Keratinocyte (primary cell): ENCODE results near the gene UNK. TPM values are rescaled to one million over a fixed set of nuclear protein-coding genes. Genes with fewer than 3 reads are reported as not detected.

ENCODE experiments used
- DNase-seq: peaks from one replicate; pipeline ENCODE4 v3.0.0-alpha.2; 2011; ENCODE audit warnings: low read depth, missing footprints, low spot score
- FAIRE-seq: peaks from 2 replicates; lab custom pipeline; 2011; peaks lifted over from hg19 to GRCh38; lab: Jason Lieb, UNC
- H2AFZ ChIP-seq: 2 replicates; pipeline ENCODE4 v1.6.0; 2012; ENCODE audit warnings: low read length, control low read depth, inconsistent platforms; ENCODE audit not compliant: control insufficient read depth
- H3K27ac ChIP-seq: 2 replicates; pipeline ENCODE4 v1.5.1; 2011; ENCODE audit warnings: low read length; ENCODE audit not compliant: control insufficient read depth, insufficient read depth
- H3K27me3 ChIP-seq: 3 replicates; pipeline ENCODE4 v1.6.0; 2011; ENCODE audit warnings: low read length; ENCODE audit not compliant: control insufficient read depth, insufficient read depth; ENCODE audit errors: extremely low read depth
- H3K36me3 ChIP-seq, 2 experiments: 2 replicates in 1 of 2; 3 replicates in 1 of 2; pipeline ENCODE4 v1.5.1; 2011; ENCODE audit warnings: low read length in 2 of 2, mild to moderate bottlenecking in 1 of 2; ENCODE audit not compliant: control insufficient read depth in 2 of 2, insufficient read depth in 2 of 2; ENCODE audit errors: extremely low read depth in 1 of 2
- H3K4me1 ChIP-seq: 3 replicates; pipeline ENCODE4 v1.5.1; 2011; ENCODE audit warnings: low read length; ENCODE audit not compliant: control insufficient read depth, insufficient read depth; ENCODE audit errors: extremely low read depth
- H3K4me2 ChIP-seq: 3 replicates; pipeline ENCODE4 v1.6.0; 2011; ENCODE audit warnings: low read depth, low read length; ENCODE audit not compliant: control insufficient read depth, insufficient read depth; ENCODE audit errors: extremely low read depth
- H3K4me3 ChIP-seq, 3 experiments: fragments of 200-600 bp in 1 of 3; sonication (generic) in 1 of 3; 2 replicates in 2 of 3; 3 replicates in 1 of 3; pipeline ENCODE4 v1.5.1; 2011 to 2016; ENCODE audit warnings: low read length in 3 of 3, mild to moderate bottlenecking in 3 of 3, control low read depth in 2 of 3, inconsistent platforms in 1 of 3, low read depth in 1 of 3, mixed read lengths in 1 of 3, mixed run types in 1 of 3, moderate library complexity in 1 of 3; ENCODE audit not compliant: control insufficient read depth in 2 of 3, insufficient read depth in 2 of 3; ENCODE audit errors: extremely low read depth in 1 of 3
- H3K79me2 ChIP-seq: 2 replicates; pipeline ENCODE4 v1.6.0; 2012; ENCODE audit warnings: low read length; ENCODE audit not compliant: control insufficient read depth, insufficient read depth
- H3K9ac ChIP-seq: 3 replicates; pipeline ENCODE4 v1.6.0; 2011; ENCODE audit warnings: low read length; ENCODE audit not compliant: control insufficient read depth, insufficient read depth; ENCODE audit errors: extremely low read depth
- H3K9me1 ChIP-seq: 3 replicates; pipeline ENCODE4 v1.6.0; 2011; ENCODE audit warnings: low read length; ENCODE audit not compliant: control insufficient read depth, insufficient read depth; ENCODE audit errors: extremely low read depth
- H3K9me3 ChIP-seq: 2 replicates; pipeline ENCODE4 v1.5.1; 2012; ENCODE audit warnings: low read depth, low read length; ENCODE audit not compliant: control insufficient read depth
- H4K20me1 ChIP-seq: 3 replicates; pipeline ENCODE4 v1.6.0; 2011; ENCODE audit warnings: low read length; ENCODE audit not compliant: control insufficient read depth, insufficient read depth; ENCODE audit errors: extremely low read depth
- EZH2 ChIP-seq: IDR thresholded peaks from one replicate; pipeline ENCODE4 v1.6.1; 2012; ENCODE audit warnings: inconsistent platforms, mild to moderate bottlenecking, low read length, moderate library complexity
- dilution Hi-C: fragments of 300-500 bp; cut with MboI; formaldehyde crosslinking; loops from one replicate; pipeline ENCODE4 v1.7.0; 2020; ENCODE audit warnings: low sequenced_read_pairs; ENCODE audit not compliant: extremely low pct_ligation_motif_present
- polyA plus RNA-seq, 5 experiments: library from polyadenylated mRNA; depleted of rRNA in 3 of 5; stranded (reverse) in 3 of 5; stranded (forward) in 1 of 5; unstranded in 1 of 5; fragments of >200 nt; gene quantifications; 1 replicate in 1 of 5; 2 replicates in 3 of 5; 3 replicates in 1 of 5; pipeline versions ENCODE4 v1.2.1 to v1.2.3, GENCODE V29; 2011 to 2012; ENCODE audit warnings: missing spikeins in 2 of 5, low read depth in 1 of 5, low replicate concordance in 1 of 5
- TF ChIP-seq, protein P1 (sequence below), 3 experiments: IDR thresholded peaks in 1 of 3; conservative IDR thresholded peaks in 1 of 3; optimal IDR thresholded peaks in 1 of 3; 2 replicates in 2 of 3; 3 replicates in 1 of 3; pipeline versions ENCODE3 to v1.5.1; 2011; ENCODE audit warnings: low read length in 3 of 3, mild to moderate bottlenecking in 3 of 3, moderate library complexity in 2 of 3, control low read depth in 1 of 3, inconsistent platforms in 1 of 3; ENCODE audit not compliant: insufficient read depth in 2 of 3; ENCODE audit errors: extremely low read depth in 1 of 3

The UNK gene
- polyA plus RNA-seq, 1 donor (not counting 4 experiments of a cell fraction or from before 2014, with no cell fraction given): 13.0 TPM

DNA sequence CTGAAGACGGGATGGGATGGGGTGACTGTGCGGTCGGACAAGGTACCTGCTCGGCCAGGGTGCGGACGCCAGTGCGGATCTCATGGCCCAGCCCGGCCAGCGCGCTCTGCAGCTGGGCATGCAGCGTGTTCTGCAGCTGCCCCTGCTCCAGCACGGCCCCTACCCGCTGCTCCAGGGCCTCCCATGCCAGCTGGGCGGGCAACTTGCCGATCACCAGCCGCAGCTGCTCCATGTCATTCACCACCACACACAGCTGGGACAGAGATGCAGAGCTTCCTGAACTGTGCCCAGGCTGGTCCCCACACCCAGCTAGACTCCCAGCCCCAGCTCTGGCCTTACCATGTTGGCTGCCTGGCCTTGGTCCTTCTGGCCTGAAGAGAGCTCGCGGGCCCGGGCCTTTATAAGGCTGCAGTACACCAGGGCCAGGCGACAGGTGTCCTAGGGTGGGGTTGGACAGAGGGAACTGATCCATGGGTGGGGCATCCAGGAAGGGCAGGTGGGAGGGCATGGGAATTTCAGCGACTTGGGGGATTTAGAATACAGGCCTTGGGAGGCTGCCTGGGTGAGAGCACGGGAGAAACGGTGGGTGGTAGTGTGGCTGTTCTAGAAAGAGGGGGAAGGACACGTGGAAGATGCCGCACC is 49.8 kb downstream of the UNK start:
- dilution Hi-C loops: no loop called here
- H2AFZ ChIP-seq: no peak overlapping the region
- H3K9me3 ChIP-seq: no peaks in the 10 kb centered on the region
- FAIRE-seq (no peak), DNase-seq (no peak)
- no peak overlapping the region for H3K4me3 ChIP-seq
- H3K4me1 ChIP-seq: no peaks in the 10 kb centered on the region
- H3K27ac ChIP-seq: no peak overlapping the region
- H3K4me2 ChIP-seq: no peak overlapping the region
- no peaks in the 10 kb centered on the region for H3K9me1 ChIP-seq
- no peaks in the 10 kb centered on the region for H4K20me1 ChIP-seq
- H3K79me2 ChIP-seq: no peaks in the 10 kb centered on the region
- H3K9ac ChIP-seq: no peak overlapping the region
- no peak for TF ChIP-seq EZH2
- TF ChIP-seq, protein P1, sequence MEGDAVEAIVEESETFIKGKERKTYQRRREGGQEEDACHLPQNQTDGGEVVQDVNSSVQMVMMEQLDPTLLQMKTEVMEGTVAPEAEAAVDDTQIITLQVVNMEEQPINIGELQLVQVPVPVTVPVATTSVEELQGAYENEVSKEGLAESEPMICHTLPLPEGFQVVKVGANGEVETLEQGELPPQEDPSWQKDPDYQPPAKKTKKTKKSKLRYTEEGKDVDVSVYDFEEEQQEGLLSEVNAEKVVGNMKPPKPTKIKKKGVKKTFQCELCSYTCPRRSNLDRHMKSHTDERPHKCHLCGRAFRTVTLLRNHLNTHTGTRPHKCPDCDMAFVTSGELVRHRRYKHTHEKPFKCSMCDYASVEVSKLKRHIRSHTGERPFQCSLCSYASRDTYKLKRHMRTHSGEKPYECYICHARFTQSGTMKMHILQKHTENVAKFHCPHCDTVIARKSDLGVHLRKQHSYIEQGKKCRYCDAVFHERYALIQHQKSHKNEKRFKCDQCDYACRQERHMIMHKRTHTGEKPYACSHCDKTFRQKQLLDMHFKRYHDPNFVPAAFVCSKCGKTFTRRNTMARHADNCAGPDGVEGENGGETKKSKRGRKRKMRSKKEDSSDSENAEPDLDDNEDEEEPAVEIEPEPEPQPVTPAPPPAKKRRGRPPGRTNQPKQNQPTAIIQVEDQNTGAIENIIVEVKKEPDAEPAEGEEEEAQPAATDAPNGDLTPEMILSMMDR (optimal IDR thresholded peaks at IDR 0.05 in 1 of 3, IDR thresholded peaks at IDR 0.05 in 1 of 3, conservative IDR thresholded peaks at IDR 0.05 in 1 of 3; ENCODE audit: extremely low read depth in 1 of 3, insufficient read depth in 2 of 3, low read length in 3 of 3): no peak
- no peaks in the 10 kb centered on the region for H3K27me3 ChIP-seq
- H3K36me3 ChIP-seq: no peaks in the 10 kb centered on the region

DNA sequence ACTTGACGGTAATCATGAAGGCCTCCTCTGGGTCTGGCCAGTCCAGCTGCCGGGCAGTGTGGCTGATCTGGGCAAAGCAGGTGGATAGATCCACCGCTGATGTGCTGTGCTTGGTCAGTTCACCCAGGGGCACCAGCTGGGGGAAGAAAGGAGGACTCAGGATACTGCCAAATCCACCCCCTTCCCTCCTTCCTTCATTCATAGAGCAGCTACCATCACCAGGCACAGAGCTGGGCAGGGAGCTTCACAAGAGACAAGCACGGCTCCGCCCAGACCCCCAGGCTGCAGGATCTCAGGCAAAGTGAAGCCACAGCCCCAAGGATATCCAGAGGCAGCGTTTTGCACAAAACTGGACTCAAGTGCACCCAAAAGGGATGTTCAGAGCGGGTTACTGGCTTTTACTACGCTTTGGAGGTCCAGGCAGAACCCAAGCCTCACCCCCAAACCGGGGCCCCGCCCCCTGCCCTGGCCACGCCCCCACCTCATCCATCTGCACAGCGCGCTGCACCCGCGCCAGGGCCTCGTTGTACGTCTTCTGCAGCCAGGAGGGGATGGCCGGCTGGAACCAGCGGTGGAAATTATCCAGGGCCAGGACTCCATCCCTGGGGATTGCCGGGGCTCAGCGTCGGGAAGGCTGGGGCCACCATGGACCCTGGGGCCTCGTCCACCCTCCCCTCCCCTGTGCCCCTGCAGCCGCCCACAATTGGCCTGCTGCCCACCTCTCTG is 50.5 kb downstream of the UNK start:
- TF ChIP-seq, protein P1 (optimal IDR thresholded peaks at IDR 0.05 in 1 of 3, IDR thresholded peaks at IDR 0.05 in 1 of 3, conservative IDR thresholded peaks at IDR 0.05 in 1 of 3; ENCODE audit: extremely low read depth in 1 of 3, insufficient read depth in 2 of 3, low read length in 3 of 3): no peak
- no peak for TF ChIP-seq EZH2
- Histone ChIP-seq H3K27me3 (no peaks in the 10 kb centered on the region), H3K4me1 (no peaks in the 10 kb centered on the region), H3K4me3 (no peak overlapping the region), H3K9me1 (no peaks in the 10 kb centered on the region), H3K36me3 (no peaks in the 10 kb centered on the region), H3K4me2 (no peak overlapping the region), H3K27ac (no peak overlapping the region), H2AFZ (no peak overlapping the region), H3K9me3 (no peaks in the 10 kb centered on the region), H3K9ac (no peak overlapping the region), H4K20me1 (no peaks in the 10 kb centered on the region), H3K79me2 (no peaks in the 10 kb centered on the region)
- dilution Hi-C loops: no loop called here
- DNase-seq (no peak), FAIRE-seq (no peak)
